GM12892 (cell line): Measurements from ENCODE around the gene CELA3A. TPM values are rescaled to one million over a fixed set of nuclear protein-coding genes. Genes with fewer than 3 reads are reported as not detected.
A peak's percentile ranks its signal among the peaks of the same experiment; 100 is the strongest.
"Not testable (repeated sequence)": the region's sequence is repeated elsewhere in the genome, so short reads cannot be mapped to it uniquely, and the experiment has no call there.

Experiments used
- DNase-seq: peaks from one replicate; pipeline ENCODE4 v3.0.0; 2011; ENCODE audit not compliant: insufficient read length
- FAIRE-seq: peaks from 2 replicates; lab custom pipeline; 2011; peaks lifted over from hg19 to GRCh38; lab: Jason Lieb, UNC
- POLR2A ChIP-seq: IDR thresholded peaks from 2 replicates; pipeline ENCODE4 v1.6.1; 2011; ENCODE audit warnings: low read depth, low read length, control low read depth
- POLR2AphosphoS5 ChIP-seq: IDR thresholded peaks from 2 replicates; pipeline ENCODE4 v1.6.1; 2011; ENCODE audit warnings: low read depth, low read length, control low read depth
- TAF1 ChIP-seq: IDR thresholded peaks from 2 replicates; pipeline ENCODE4 v1.6.1; 2011; ENCODE audit warnings: low read depth, mild to moderate bottlenecking, control low read depth, low read length, borderline replicate concordance
- polyA plus RNA-seq: library from polyadenylated mRNA; unstranded; fragments of >200 nt; gene quantifications from one replicate; pipeline ENCODE4 v1.2.1, GENCODE V29; 2012; ENCODE audit warnings: missing spikeins, inconsistent platforms; ENCODE audit not compliant: missing spikeins

The CELA3A gene
- polyA plus RNA-seq = not detected

- no peak for DNase-seq
- FAIRE-seq = no peak
- TF ChIP-seq POLR2A = no peak
- TF ChIP-seq POLR2AphosphoS5 = no peak
- no peak for TF ChIP-seq TAF1
Measured at GRCh38 chr1:22001409-22001808, at the start of gene CELA3A. TSS of gene CELA3A (plus strand) at chr1:22001657. CDS start at chr1:22001675, 18 bp downstream.

- no peak for TF ChIP-seq POLR2A
- TF ChIP-seq POLR2AphosphoS5 = no peak
- no peak for TF ChIP-seq TAF1
- FAIRE-seq (no peak), DNase-seq (no peak)
Measured at GRCh38 chr1:21952786-21953520, 48.5 kb upstream of the CELA3A start.

GRCh38 chr1:21955058-21955457 is 46.4 kb upstream of the CELA3A start:
- no peak for FAIRE-seq
- TF ChIP-seq POLR2A (no peak), POLR2AphosphoS5 (no peak), TAF1 (no peak)
- no peak for DNase-seq

- FAIRE-seq (no peak), DNase-seq (no peak)
- no peak for TF ChIP-seq TAF1
- TF ChIP-seq POLR2AphosphoS5 = no peak
- TF ChIP-seq POLR2A = no peak
Measured at GRCh38 chr1:21955501-21956281, 45.8 kb upstream of the CELA3A start.

GRCh38 chr1:21956720-21957552 is 44.5 kb upstream of the CELA3A start:
- FAIRE-seq (peak; percentile 51), DNase-seq (no peak)
- TF ChIP-seq TAF1 (no peak), POLR2AphosphoS5 (no peak), POLR2A (no peak)

- DNase-seq (no peak), FAIRE-seq (no peak)
- TF ChIP-seq POLR2AphosphoS5 (no peak), TAF1 (no peak), POLR2A (no peak)
Measured at GRCh38 chr1:21961337-21961736, 40.1 kb upstream of the CELA3A start.

- FAIRE-seq (no peak), DNase-seq (no peak)
- TF ChIP-seq POLR2AphosphoS5 (no peak), POLR2A (no peak), TAF1 (no peak)
Measured at GRCh38 chr1:21961799-21962198, 39.7 kb upstream of the CELA3A start.

- DNase-seq (peak; percentile 51), FAIRE-seq (peak; percentile 65)
Measured at GRCh38 chr1:21963477-21964217, 37.8 kb upstream of the CELA3A start.

GRCh38 chr1:21966247-21967000 is 35.0 kb upstream of the CELA3A start:
- TF ChIP-seq TAF1 (no peak), POLR2A (no peak), POLR2AphosphoS5 (no peak)
- FAIRE-seq = no peak
- no peak for DNase-seq

More at GRCh38 chr1:21963477-21964217, 37.8 kb upstream of the CELA3A start:
- TF ChIP-seq TAF1 (no peak), POLR2AphosphoS5 (no peak), POLR2A (no peak)

- not testable (repeated sequence) for DNase-seq, FAIRE-seq
Measured at GRCh38 chr1:21967216-21967615, 34.2 kb upstream of the CELA3A start.

- FAIRE-seq = not testable (repeated sequence)
Measured at GRCh38 chr1:21969066-21969465, 32.4 kb upstream of the CELA3A start.

GRCh38 chr1:21970523-21970922 is 30.9 kb upstream of the CELA3A start:
- FAIRE-seq, DNase-seq: not testable (repeated sequence)

More at GRCh38 chr1:21969066-21969465, 32.4 kb upstream of the CELA3A start:
- DNase-seq = not testable (repeated sequence)

- FAIRE-seq = not testable (repeated sequence)
Measured at GRCh38 chr1:21972973-21973441, 28.4 kb upstream of the CELA3A start.

GRCh38 chr1:21973948-21974347 is 27.5 kb upstream of the CELA3A start:
- FAIRE-seq, DNase-seq: not testable (repeated sequence)

More at GRCh38 chr1:21972973-21973441, 28.4 kb upstream of the CELA3A start:
- not testable (repeated sequence) for DNase-seq

- not testable (repeated sequence) for FAIRE-seq
Measured at GRCh38 chr1:21974699-21975098, 26.8 kb upstream of the CELA3A start.

GRCh38 chr1:21975296-21975695 is 26.2 kb upstream of the CELA3A start:
- not testable (repeated sequence) for DNase-seq, FAIRE-seq

More at GRCh38 chr1:21974699-21975098, 26.8 kb upstream of the CELA3A start:
- DNase-seq = not testable (repeated sequence)
